PC-9 (cell line): Measurements from ENCODE around the gene GPX4. TPM values are rescaled to one million over a fixed set of nuclear protein-coding genes. Genes with fewer than 3 reads are reported as not detected.

Experiments
- BruUV-seq: library from RNA; stranded (reverse); fragments of 400-500 nt; replicated peaks from 2 replicates; lab custom pipeline; 2021; lab: Mats Ljungman, UMichigan
- CTCF ChIA-PET: fragments of 300-600 bp; sonication (Branson Sonifier 250); formaldehyde crosslinking; loops from one replicate; lab custom pipeline; 2022; ENCODE audit warnings: antibody characterized with exemption; lab: Charles Lee
- POLR2A ChIA-PET: fragments of 300-600 bp; sonication (Branson Sonifier 250); formaldehyde crosslinking; loops from one replicate; lab custom pipeline; 2022; ENCODE audit warnings: antibody characterized with exemption; ENCODE audit not compliant: unreplicated experiment; lab: Charles Lee
- DNase-seq, 2 experiments: peaks; one replicate each; pipeline versions ENCODE4 v3.0.0 to v3.0.0-alpha.2; 2015 to 2022; ENCODE audit warnings: mixed read lengths in 1 of 2
- H2AFZ ChIP-seq: fragments of 200-600 bp; sonication (generic); 2 replicates; pipeline ENCODE4 v1.8.1; 2017; ENCODE audit warnings: antibody characterized with exemption
- H3F3A ChIP-seq: fragments of 200-600 bp; sonication (generic); 2 replicates; pipeline ENCODE4 v1.8.1; 2017; ENCODE audit warnings: antibody characterized with exemption, mild to moderate bottlenecking, low read depth; ENCODE audit not compliant: insufficient read depth
- H3K27ac ChIP-seq: fragments of 200-600 bp; sonication (generic); 2 replicates; pipeline ENCODE4 v1.6.1; 2016; ENCODE audit warnings: mixed run types
- H3K27me3 ChIP-seq: fragments of 200-600 bp; sonication (generic); 2 replicates; pipeline ENCODE4 v1.6.1; 2016; ENCODE audit warnings: low read depth, mixed run types; ENCODE audit not compliant: insufficient read depth
- H3K36me3 ChIP-seq: fragments of 200-600 bp; sonication (generic); 2 replicates; pipeline ENCODE4 v1.6.1; 2016; ENCODE audit warnings: low read depth, mixed run types
- H3K4me1 ChIP-seq: fragments of 200-600 bp; sonication (generic); replicated peaks from 2 replicates; pipeline ENCODE4 v1.6.1; 2016; ENCODE audit warnings: mixed run types; ENCODE audit not compliant: insufficient read depth
- H3K4me2 ChIP-seq: fragments of 200-600 bp; sonication (generic); 2 replicates; pipeline ENCODE4 v1.6.1; 2017; ENCODE audit warnings: mixed run types
- H3K4me3 ChIP-seq: fragments of 200-600 bp; sonication (generic); 2 replicates; pipeline ENCODE4 v1.6.1; 2016; ENCODE audit warnings: mixed run types
- H3K79me2 ChIP-seq: fragments of 200-600 bp; sonication (generic); 2 replicates; pipeline ENCODE4 v1.6.1; 2017; ENCODE audit warnings: low read depth, mixed run types
- H3K9me2 ChIP-seq: fragments of 200-600 bp; sonication (generic); 2 replicates; pipeline ENCODE4 v1.8.1; 2017; ENCODE audit warnings: mild to moderate bottlenecking; ENCODE audit not compliant: insufficient read depth
- H3K9me3 ChIP-seq: fragments of 200-600 bp; sonication (generic); 2 replicates; pipeline ENCODE4 v1.8.1; 2016; ENCODE audit warnings: low read depth; ENCODE audit not compliant: insufficient read depth
- H4K20me1 ChIP-seq: fragments of 200-600 bp; sonication (generic); 2 replicates; pipeline ENCODE4 v1.8.1; 2017; ENCODE audit not compliant: insufficient read depth
- EZH2 ChIP-seq: fragments of 200-600 bp; sonication (generic); IDR thresholded peaks from 2 replicates; pipeline ENCODE4 v1.8.0; 2017; ENCODE audit warnings: antibody characterized with exemption, low read depth
- intact Hi-C: fragments of 100-400 bp; cut with micrococcal nuclease; formaldehyde crosslinking; loops from one replicate; pipeline ENCODE4 v1.10.0; 2022; ENCODE audit not compliant: unreplicated experiment
- total RNA-seq: library from RNA; stranded (reverse); gene quantifications from 2 replicates; pipeline ENCODE4 v1.2.3, GENCODE V29; 2021
- TF ChIP-seq, protein P1 (sequence below): fragments of 200-600 bp; sonication (generic); conservative IDR thresholded peaks from 2 replicates; pipeline ENCODE4 v1.6.1; 2017; ENCODE audit warnings: mixed run types, antibody characterized with exemption, mild to moderate bottlenecking, moderate library complexity

GPX4 gene
- total RNA-seq, 1 experiment from 2014 or later: 465 TPM

DNA sequence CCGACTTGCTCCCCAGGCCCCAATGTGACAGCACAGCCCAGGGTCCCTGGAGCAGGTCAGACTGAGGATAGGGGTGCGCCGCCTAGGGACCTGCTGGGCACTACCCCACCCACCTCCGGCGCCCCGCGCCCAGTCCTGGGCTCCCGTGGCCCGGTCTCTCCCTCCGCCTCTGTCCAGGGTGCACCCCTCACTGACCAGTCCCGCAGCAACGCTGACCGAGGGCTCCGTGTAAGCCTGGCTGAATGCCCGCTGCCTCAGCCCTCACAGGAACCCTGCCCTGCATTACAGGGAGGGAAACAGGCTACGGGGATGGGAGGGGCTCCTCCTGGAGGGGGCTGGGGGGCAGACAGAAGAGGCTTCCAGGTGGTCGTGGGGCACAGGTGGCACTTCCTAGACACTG, 31.7 kb downstream of the GPX4 start:
- no peaks in the 10 kb centered on the region for H3K4me1 ChIP-seq
- BruUV-seq: no TSS peak
- no peak overlapping the region for H3K4me2 ChIP-seq
- no peak for TF ChIP-seq EZH2
- TF ChIP-seq, protein P1, sequence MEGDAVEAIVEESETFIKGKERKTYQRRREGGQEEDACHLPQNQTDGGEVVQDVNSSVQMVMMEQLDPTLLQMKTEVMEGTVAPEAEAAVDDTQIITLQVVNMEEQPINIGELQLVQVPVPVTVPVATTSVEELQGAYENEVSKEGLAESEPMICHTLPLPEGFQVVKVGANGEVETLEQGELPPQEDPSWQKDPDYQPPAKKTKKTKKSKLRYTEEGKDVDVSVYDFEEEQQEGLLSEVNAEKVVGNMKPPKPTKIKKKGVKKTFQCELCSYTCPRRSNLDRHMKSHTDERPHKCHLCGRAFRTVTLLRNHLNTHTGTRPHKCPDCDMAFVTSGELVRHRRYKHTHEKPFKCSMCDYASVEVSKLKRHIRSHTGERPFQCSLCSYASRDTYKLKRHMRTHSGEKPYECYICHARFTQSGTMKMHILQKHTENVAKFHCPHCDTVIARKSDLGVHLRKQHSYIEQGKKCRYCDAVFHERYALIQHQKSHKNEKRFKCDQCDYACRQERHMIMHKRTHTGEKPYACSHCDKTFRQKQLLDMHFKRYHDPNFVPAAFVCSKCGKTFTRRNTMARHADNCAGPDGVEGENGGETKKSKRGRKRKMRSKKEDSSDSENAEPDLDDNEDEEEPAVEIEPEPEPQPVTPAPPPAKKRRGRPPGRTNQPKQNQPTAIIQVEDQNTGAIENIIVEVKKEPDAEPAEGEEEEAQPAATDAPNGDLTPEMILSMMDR: no peak
- peaks cover 26% of the 10 kb centered on the region for H3K79me2 ChIP-seq
- ChIA-PET POLR2A (no interaction called here), CTCF (interaction anchor here (0.7 kb wide), 1 partner anchor 89 kb away, joined by 5 read pairs; no protein-coding TSS in a partner anchor)
- H3K9me2 ChIP-seq: no peaks in the 10 kb centered on the region
- H3F3A ChIP-seq: peaks cover 16% of the 10 kb centered on the region; the same call in 1 of the 2 replicates
- H3K9me3 ChIP-seq: no peaks in the 10 kb centered on the region
- DNase-seq: no peak
- peaks cover 39% of the 10 kb centered on the region for H4K20me1 ChIP-seq
- H3K4me3 ChIP-seq: no peak overlapping the region
- H3K36me3 ChIP-seq: no peaks in the 10 kb centered on the region
- H3K27me3 ChIP-seq: no peaks in the 10 kb centered on the region
- no peak overlapping the region for H3K27ac ChIP-seq
- intact Hi-C loops: no loop called here
- H2AFZ ChIP-seq: no peak overlapping the region

DNA sequence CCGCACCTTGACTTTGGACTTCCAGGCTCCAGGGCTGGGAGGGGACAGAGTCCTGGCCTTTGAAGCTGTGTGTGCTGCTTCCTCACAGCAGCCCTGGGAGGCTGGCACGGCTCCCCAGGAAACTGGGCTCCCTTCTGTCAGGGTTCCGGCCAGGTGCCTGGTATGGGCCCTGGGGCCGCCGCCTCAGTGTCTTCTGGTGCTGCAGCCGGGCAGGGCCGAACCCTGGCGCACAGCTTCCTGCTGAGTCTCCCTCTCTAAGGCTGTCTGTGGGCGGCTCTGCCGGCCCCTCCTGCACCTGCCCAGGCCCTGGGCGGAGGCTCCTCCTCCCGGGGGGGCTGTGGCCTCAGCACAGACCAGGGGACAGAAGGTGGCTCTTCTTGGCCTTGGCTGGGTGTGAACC, 32.4 kb downstream of the GPX4 start:
- no peaks in the 10 kb centered on the region for H3K36me3 ChIP-seq
- BruUV-seq: no TSS peak
- ChIA-PET POLR2A (no interaction called here), CTCF (no interaction called here)
- H3K9me2 ChIP-seq: no peaks in the 10 kb centered on the region
- H3K27ac ChIP-seq: no peak overlapping the region
- no peaks in the 10 kb centered on the region for H3K27me3 ChIP-seq
- H2AFZ ChIP-seq: no peak overlapping the region
- no peak overlapping the region for H3K4me2 ChIP-seq
- H4K20me1 ChIP-seq: peaks cover 33% of the 10 kb centered on the region
- DNase-seq: no peak
- TF ChIP-seq, protein P1: no peak
- no peak for TF ChIP-seq EZH2
- no peaks in the 10 kb centered on the region for H3K9me3 ChIP-seq
- no peaks in the 10 kb centered on the region for H3K4me1 ChIP-seq
- peaks cover 14% of the 10 kb centered on the region; the same call in 1 of the 2 replicates for H3F3A ChIP-seq
- H3K79me2 ChIP-seq: peaks cover 26% of the 10 kb centered on the region
- intact Hi-C loops: no loop called here
- no peak overlapping the region for H3K4me3 ChIP-seq

DNA sequence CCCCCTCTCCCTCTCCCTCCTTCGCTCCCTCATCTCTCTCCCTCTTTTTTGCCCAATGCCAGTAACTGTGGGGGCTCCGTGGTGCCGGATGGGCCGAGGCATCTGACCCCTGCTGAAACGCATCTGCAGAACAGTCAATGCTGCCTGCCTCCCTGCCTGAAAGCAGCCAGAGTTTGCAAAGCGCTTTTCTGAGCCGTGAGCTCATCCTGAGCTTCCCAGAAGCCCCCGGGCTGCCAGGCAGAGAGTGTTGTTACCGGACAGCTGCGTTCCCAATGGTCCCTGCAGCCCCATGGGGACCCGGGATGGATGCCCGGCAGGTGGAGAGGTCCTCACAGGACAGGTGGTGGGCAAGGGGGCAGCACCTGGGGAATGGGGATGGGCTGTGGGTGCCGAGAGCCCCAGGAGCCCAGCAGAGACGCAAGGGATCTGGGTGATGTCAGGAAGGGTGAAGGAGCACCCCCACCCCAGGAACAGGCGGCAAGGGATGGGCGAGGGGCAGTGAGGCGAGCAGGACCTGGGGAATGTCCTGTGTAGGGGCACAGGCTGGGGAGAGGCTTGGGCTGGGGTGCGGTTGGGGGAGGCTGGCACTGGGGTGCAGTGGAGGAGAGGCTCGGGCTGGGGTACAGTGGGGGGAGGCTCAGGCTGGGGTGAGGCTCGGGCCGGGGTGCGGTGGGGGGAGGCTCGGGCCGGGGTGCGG, 33.0 kb downstream of the GPX4 start:
- peaks cover 26% of the 10 kb centered on the region for H3K79me2 ChIP-seq
- no peaks in the 10 kb centered on the region for H3K4me1 ChIP-seq
- DNase-seq: no peak
- H3K36me3 ChIP-seq: no peaks in the 10 kb centered on the region
- no TSS peak for BruUV-seq
- POLR2A ChIA-PET: no interaction called here
- no peak overlapping the region for H3K27ac ChIP-seq
- peaks cover 14% of the 10 kb centered on the region; the same call in 1 of the 2 replicates for H3F3A ChIP-seq
- H3K9me2 ChIP-seq: no peaks in the 10 kb centered on the region
- intact Hi-C loops: no loop called here
- H3K27me3 ChIP-seq: no peaks in the 10 kb centered on the region
- H4K20me1 ChIP-seq: peaks cover 29% of the 10 kb centered on the region
- TF ChIP-seq, protein P1: no peak
- TF ChIP-seq EZH2: no peak
- no peak overlapping the region for H3K4me2 ChIP-seq
- no peaks in the 10 kb centered on the region for H3K9me3 ChIP-seq
- CTCF ChIA-PET: no interaction called here
- no peak overlapping the region for H3K4me3 ChIP-seq
- H2AFZ ChIP-seq: no peak overlapping the region
